ENCODE measurements around the gene PLEKHA6. TPM values are rescaled to one million over a fixed set of nuclear protein-coding genes. Genes with fewer than 3 reads are reported as not detected.

The PLEKHA6 gene
- total RNA-seq, 4 donors from 2014 or later, result 3.7 to 15.4 (median 12.8) TPM

- 53% methylated on average over 7 of the region's 8 CpGs for WGBS
- Histone ChIP-seq H3K9me3 (no peaks in the 10 kb centered on the region), H3K27ac (peak overlapping the region; percentile 31), H3K4me1 (peaks cover 40% of the 10 kb centered on the region), H3K27me3 (peaks cover 15% of the 10 kb centered on the region), H3K4me3 (no peak overlapping the region), H3K36me3 (no peaks in the 10 kb centered on the region)
- no peak for DNase-seq (ENCODE audit: low spot score in 2 of 2)
- no peak for TF ChIP-seq POLR2A (IDR thresholded peaks at IDR 0.05)
- TF ChIP-seq, protein P1, sequence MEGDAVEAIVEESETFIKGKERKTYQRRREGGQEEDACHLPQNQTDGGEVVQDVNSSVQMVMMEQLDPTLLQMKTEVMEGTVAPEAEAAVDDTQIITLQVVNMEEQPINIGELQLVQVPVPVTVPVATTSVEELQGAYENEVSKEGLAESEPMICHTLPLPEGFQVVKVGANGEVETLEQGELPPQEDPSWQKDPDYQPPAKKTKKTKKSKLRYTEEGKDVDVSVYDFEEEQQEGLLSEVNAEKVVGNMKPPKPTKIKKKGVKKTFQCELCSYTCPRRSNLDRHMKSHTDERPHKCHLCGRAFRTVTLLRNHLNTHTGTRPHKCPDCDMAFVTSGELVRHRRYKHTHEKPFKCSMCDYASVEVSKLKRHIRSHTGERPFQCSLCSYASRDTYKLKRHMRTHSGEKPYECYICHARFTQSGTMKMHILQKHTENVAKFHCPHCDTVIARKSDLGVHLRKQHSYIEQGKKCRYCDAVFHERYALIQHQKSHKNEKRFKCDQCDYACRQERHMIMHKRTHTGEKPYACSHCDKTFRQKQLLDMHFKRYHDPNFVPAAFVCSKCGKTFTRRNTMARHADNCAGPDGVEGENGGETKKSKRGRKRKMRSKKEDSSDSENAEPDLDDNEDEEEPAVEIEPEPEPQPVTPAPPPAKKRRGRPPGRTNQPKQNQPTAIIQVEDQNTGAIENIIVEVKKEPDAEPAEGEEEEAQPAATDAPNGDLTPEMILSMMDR (IDR thresholded peaks at IDR 0.05), result no peak
- TF ChIP-seq EP300 (IDR thresholded peaks at IDR 0.05), result no peak
- TF ChIP-seq POLR2AphosphoS5 (IDR thresholded peaks at IDR 0.05), result peak in 1 of 3 donors; percentile 23
These were observed 20.6 kb upstream of the PLEKHA6 start for GRCh38 chr1:204380293-204380831.

DNA sequence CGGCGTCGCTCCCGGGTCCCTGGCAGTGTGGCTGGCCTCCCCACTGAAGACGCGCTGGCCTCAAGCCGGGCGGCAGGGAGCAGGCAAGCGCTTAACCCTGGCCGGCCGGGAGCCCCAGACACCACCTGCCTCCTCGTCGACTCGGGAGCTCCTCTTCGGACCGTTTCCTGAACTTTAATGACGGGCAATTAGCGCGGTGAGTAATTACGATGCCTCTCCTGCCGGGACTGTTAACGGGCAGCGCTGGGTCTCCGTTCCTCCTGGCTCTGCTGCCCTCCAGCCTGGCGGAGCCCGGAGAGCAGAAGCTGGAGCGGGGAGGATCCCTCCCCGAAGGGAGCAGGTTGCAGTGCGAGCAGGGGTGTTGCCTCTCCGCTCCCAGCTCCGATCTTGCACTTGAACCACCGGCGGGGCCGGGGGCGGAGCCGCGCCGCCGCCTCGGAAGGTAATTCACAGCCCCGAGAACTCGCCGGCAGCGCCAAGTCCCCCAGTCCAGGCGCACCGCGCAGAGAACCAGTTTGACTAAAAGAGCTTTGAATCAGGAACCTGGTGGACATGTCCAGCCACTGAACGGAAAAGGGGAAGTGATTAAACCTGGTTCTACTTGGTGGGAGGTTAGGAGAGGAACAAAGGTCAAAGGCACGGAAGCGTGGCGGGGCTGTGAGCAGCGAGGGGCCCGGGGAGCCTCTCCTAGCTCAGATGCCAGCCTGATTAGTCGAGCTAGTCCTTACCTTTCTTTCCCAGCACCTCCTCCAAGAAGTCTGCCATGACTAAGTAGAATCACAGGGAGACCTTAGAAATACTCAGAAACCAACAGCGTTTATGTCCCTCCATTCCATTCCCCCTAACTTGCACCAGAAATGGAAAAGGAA, 18.3 kb upstream of the PLEKHA6 start:
- no peak overlapping the region for H3K27ac ChIP-seq
- H3K4me3 ChIP-seq, result peak overlapping the region; percentile 44
- no peaks in the 10 kb centered on the region for H3K9me3 ChIP-seq
- TF ChIP-seq POLR2A (IDR thresholded peaks at IDR 0.05), result no peak
- TF ChIP-seq, protein P1 (IDR thresholded peaks at IDR 0.05), result no peak
- no peak for TF ChIP-seq EP300 (IDR thresholded peaks at IDR 0.05)
- TF ChIP-seq POLR2AphosphoS5 (IDR thresholded peaks at IDR 0.05), result no peak
- peaks cover 21% of the 10 kb centered on the region for H3K27me3 ChIP-seq
- peaks cover 27% of the 10 kb centered on the region for H3K4me1 ChIP-seq
- DNase-seq (ENCODE audit: low spot score in 2 of 2), result no peak
- no peaks in the 10 kb centered on the region for H3K36me3 ChIP-seq
- 4% methylated on average over 29 of the region's 55 CpGs for WGBS

GRCh38 chr1:204376919-204377799, 17.4 kb upstream of the PLEKHA6 start:
- TF ChIP-seq EP300 (IDR thresholded peaks at IDR 0.05) (no peak), POLR2AphosphoS5 (IDR thresholded peaks at IDR 0.05) (no peak), POLR2A (IDR thresholded peaks at IDR 0.05) (no peak)
- TF ChIP-seq, protein P1 (IDR thresholded peaks at IDR 0.05), result no peak
- DNase-seq (ENCODE audit: low spot score in 2 of 2), result no peak
- peak overlapping the region; percentile 44 for H3K4me3 ChIP-seq
- peaks cover 21% of the 10 kb centered on the region for H3K27me3 ChIP-seq
- 68% methylated on average over 24 of the region's 28 CpGs for WGBS
- no peaks in the 10 kb centered on the region for H3K36me3 ChIP-seq
- no peaks in the 10 kb centered on the region for H3K9me3 ChIP-seq
- no peak overlapping the region for H3K27ac ChIP-seq
- peaks cover 27% of the 10 kb centered on the region for H3K4me1 ChIP-seq

GRCh38 chr1:204376465-204376864, 16.7 kb upstream of the PLEKHA6 start:
- Histone ChIP-seq H3K27ac (no peak overlapping the region), H3K36me3 (no peaks in the 10 kb centered on the region), H3K4me3 (no peak overlapping the region), H3K4me1 (peaks cover 27% of the 10 kb centered on the region), H3K27me3 (peaks cover 21% of the 10 kb centered on the region), H3K9me3 (no peaks in the 10 kb centered on the region)
- no peak for DNase-seq (ENCODE audit: low spot score in 2 of 2)
- 79% methylated on average over 6 of the region's 6 CpGs for WGBS
- no peak for TF ChIP-seq POLR2AphosphoS5 (IDR thresholded peaks at IDR 0.05)
- TF ChIP-seq, protein P1 (IDR thresholded peaks at IDR 0.05), result no peak
- TF ChIP-seq EP300 (IDR thresholded peaks at IDR 0.05), result no peak
- TF ChIP-seq POLR2A (IDR thresholded peaks at IDR 0.05), result no peak
